KOPT-K1 (cell line): ENCODE results near the gene SEMA5A.

Experiments used
- H3K27ac ChIP-seq: fragments of 200-600 bp; sonication (generic); 2 replicates; pipeline ENCODE4 v1.5.1; 2016; ENCODE audit warnings: antibody characterized with exemption, mild to moderate bottlenecking, low read depth, low read length; ENCODE audit not compliant: poor library complexity, severe bottlenecking
- H3K36me3 ChIP-seq: fragments of 200-600 bp; sonication (generic); 2 replicates; pipeline ENCODE4 v1.5.1; 2017; ENCODE audit warnings: antibody characterized with exemption, mild to moderate bottlenecking, low read length, moderate library complexity; ENCODE audit not compliant: insufficient read depth
- H3K9me3 ChIP-seq: fragments of 200-600 bp; sonication (generic); 2 replicates; pipeline ENCODE4 v1.5.1; 2017; ENCODE audit warnings: antibody characterized with exemption, low read length, mild to moderate bottlenecking; ENCODE audit not compliant: insufficient read depth, poor library complexity, severe bottlenecking

Gene SEMA5A

DNA sequence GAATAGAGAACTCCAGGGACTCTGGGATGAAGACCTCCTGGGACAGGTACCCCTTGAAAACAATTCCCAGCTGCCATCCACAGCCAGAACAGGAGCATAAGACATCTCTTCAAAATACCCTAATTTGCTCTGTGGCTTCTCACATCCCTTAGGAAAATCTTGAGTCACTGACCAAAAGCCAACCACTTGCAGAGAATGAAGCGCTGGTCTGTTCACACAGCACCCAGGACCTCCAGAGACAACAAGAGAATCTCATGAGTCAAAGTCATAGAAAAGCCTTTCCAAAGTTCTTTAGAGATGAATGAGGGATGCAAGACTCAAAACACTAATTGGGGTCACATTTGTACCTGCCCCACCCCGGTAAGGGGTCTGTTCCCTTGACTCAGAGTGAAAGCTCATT lies 210.6 kb downstream of the SEMA5A start:
- Histone ChIP-seq H3K36me3 (no peaks in the 10 kb centered on the region), H3K27ac (no peak overlapping the region), H3K9me3 (no peaks in the 10 kb centered on the region)

DNA sequence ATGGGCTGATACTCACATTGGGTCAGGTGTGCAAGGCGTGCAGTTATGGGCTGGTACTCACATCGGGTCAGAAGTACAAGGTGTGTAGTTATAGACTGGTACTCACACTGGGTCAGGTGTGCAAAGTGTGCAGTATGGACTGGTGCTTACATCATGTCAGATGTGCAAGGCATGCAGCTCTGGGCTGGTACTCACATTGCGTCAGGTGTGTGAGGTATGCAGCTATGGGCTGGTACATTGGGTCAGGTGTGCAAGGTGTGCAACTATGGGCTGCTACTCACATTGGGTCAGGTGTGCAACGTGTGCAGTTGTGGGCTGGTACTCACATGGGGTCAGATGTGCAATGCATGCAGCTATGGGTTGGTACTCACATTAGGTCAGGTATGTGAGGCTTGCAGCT lies 213.8 kb downstream of the SEMA5A start:
- H3K36me3 ChIP-seq: no peaks in the 10 kb centered on the region
- H3K9me3 ChIP-seq: no peaks in the 10 kb centered on the region
- H3K27ac ChIP-seq: no peak overlapping the region

DNA sequence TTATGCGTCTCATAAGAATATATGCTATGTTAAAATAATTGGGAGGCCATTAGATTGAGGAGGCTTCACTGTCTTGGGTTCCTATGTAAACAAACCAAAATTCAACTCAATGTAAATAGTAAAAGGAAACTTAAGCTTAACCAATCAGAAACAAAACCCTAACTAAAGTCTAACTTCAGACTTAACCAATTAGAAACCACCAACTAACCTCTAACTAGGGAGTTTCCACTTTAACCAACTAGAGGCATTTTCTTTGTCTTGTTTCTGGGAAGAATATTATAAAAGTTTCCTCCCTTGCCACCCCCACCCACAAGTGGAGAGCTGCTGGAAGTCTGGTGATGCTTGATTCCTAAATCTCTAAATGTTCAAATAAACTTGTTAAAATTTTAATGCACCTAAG lies 214.5 kb downstream of the SEMA5A start:
- Histone ChIP-seq H3K9me3 (no peaks in the 10 kb centered on the region), H3K36me3 (no peaks in the 10 kb centered on the region), H3K27ac (no peak overlapping the region)

DNA sequence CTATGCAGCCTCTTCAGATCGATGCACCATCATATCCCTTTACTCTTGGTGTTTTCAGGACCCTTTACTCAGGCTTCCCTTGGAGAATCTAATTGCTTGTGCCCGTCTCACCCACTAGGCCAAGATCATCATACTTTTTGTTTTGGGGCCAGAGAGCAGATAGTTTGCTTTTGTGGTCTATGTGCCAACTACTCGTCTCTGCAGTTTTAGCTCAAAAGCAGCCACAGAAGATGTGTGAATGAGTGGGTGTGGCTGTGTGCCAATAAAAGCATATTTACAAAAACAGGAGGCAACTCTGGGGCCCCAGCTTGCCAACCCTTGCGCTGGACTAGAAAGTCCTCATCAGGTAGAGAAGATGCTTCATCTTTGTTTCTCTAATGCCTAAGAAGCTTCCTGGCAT lies 216.8 kb downstream of the SEMA5A start:
- Histone ChIP-seq H3K9me3 (no peaks in the 10 kb centered on the region), H3K27ac (no peak overlapping the region), H3K36me3 (no peaks in the 10 kb centered on the region)

DNA sequence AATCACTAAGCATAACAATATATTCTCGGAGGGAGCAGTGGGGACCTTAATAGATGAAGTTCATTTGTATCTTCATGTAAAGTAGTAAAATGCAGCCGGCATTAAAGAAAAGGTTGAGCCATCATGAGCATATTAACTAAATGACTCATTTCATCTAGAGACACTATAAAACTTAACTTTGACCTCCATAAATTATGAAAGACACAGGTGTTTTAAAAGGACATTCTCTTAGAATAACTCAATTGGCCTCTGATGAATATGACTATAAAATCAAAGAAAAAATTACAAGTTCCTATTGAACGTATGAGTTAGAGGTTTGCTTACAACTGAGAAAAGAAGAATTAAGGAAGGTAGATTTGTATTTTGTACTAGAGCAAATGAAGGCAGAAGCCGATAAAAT lies 220.3 kb downstream of the SEMA5A start:
- H3K36me3 ChIP-seq: no peaks in the 10 kb centered on the region
- no peak overlapping the region for H3K27ac ChIP-seq
- no peaks in the 10 kb centered on the region for H3K9me3 ChIP-seq

DNA sequence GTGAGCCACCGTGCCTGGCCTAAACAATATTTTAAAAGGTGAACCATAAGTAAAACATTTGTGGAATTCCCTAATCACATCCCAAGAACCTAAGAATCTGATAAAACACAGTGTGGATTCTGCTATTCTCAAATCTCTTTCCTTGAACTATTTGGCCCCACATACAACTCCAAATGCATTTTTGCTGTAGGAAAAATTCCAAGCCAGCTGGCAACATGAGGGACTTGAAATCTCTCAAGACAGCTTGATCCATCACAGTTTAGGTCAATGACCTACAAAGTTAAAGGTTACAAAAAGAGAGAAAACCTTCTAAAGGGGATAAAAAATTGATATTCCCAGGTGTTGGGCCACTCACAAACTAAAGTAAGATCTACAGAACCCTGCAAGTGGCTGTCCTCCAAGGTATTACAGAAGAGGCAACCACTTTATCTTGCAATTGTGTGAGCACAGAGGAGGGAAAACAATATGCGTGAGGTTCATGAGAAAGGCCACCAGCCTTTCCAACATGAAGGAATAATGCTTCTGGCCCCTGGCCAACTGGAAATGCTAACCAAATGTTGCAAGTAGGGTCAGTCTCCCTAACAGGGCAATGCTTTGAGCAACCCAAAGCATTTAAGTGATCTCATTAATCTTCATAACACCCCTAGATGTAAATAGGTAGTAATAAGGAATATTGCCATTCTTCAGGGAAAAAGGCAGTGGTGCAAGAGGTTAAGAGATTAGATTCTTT lies 221.4 kb downstream of the SEMA5A start:
- Histone ChIP-seq H3K36me3 (no peaks in the 10 kb centered on the region), H3K27ac (no peak overlapping the region), H3K9me3 (no peaks in the 10 kb centered on the region)

DNA sequence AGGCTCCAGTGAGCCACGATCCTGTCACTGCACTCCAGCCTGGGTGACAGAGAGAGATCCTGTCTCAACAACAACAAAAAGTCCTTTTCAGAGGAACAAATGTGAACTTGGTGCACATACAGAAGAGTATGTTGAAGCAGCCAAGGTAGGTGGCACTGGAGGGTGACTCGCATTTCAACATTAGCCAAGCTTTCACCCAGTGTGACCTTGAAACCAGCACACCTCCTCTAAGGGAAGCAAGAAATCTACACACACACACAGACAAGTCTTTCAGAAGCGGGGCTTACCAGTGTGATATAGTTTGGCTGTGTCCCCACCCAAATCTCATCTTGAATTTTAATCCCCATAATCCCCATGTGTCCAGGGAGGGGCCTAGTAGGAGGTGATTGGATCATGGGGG lies 225.2 kb downstream of the SEMA5A start:
- Histone ChIP-seq H3K9me3 (no peaks in the 10 kb centered on the region), H3K36me3 (no peaks in the 10 kb centered on the region), H3K27ac (no peak overlapping the region)

DNA sequence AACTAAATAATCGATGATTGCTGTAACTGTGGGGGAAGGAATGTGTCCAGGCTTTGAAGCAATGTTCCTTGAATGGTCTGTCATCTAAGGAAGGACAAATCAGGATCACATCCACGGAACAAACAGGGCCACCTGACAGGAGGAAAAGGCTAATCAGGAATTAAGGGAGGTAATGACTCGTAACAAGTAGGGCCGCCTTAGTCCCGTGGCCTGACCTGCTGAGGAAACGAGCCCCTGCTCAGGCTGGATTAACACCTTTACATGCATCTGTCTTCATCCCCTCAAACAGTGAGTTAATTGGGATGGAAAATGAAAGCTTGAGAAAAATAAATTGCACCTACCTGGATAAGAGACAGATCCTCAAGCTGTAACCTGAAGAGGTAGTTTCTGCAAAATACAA lies 227.8 kb downstream of the SEMA5A start:
- no peaks in the 10 kb centered on the region for H3K9me3 ChIP-seq
- no peak overlapping the region for H3K27ac ChIP-seq
- H3K36me3 ChIP-seq: no peaks in the 10 kb centered on the region

DNA sequence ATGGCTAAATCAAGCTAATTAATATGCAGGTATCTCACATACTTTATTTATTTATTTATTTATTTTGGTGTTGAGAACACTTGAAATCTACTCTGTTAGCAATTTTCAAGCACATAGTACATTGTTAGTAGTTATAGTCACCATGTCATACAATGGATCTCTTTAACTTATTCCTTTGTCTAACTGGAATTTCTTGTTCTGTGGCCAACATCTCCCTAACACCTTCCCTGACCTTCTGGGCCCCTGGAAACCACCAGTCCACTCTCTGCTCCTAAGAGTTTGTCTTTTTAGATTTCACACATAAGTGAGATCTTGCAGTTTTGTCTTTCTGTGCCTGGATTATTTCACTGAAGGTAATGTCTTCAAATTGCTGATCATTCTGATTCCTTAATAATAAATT lies 229.1 kb downstream of the SEMA5A start:
- Histone ChIP-seq H3K9me3 (no peaks in the 10 kb centered on the region), H3K27ac (no peak overlapping the region), H3K36me3 (no peaks in the 10 kb centered on the region)

DNA sequence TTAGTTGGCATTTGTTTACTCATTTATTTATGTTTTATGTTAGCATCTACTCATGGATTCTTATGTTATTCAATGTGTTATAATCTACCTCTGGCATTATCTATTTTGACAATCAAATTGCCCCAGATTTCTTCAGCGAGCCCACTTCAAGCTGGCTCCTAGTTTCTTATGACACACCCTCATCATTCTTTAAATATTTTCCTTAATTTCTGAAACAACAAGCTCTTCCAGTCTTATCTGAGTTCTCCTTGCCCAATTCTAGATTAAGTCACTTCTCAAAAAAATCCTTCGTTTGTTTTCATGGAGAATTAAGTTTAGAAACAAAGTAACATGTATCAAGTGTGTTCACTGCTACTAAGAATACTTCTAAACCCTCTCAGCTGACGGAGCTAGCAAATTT lies 229.8 kb downstream of the SEMA5A start:
- no peak overlapping the region for H3K27ac ChIP-seq
- no peaks in the 10 kb centered on the region for H3K36me3 ChIP-seq
- no peaks in the 10 kb centered on the region for H3K9me3 ChIP-seq

DNA sequence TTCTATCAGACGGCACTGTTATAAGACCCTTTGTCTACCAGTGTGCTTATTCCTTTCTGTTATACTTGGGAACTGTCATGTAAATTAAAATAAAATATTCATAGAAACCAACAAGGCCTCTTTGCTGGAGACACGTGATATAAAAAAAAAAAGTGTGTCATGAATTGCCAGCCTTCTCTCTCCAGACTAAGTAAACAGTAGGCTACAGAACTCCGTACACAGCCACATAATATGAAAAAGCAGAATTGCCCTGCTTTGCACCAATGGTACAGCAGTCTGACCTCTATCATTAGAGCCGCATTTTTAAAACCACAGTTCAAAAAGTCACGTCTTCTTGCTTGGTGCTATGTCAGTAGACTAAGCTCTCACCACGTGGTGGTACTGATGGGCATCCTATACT lies 231.3 kb downstream of the SEMA5A start:
- H3K27ac ChIP-seq: no peak overlapping the region
- H3K36me3 ChIP-seq: no peaks in the 10 kb centered on the region
- H3K9me3 ChIP-seq: no peaks in the 10 kb centered on the region

DNA sequence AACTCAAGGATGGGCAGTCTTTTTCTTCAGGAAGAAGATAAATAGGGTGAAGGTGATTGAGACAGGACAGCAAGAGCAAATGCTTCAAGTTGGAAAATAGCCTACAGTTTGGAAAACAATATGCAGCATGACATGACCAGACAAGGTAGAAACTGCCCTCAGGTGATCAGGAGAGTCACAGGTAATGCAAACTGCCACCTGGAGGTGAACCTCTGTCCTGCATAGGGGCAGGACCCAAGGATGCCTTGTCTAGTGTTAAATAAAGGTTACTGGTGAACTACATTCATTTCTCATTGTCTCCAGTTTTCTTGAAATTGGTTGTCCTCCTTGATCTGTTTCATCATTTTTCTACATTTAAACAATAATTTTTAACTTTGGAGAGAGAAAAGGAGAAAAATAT lies 232.1 kb downstream of the SEMA5A start:
- Histone ChIP-seq H3K36me3 (no peaks in the 10 kb centered on the region), H3K27ac (no peak overlapping the region), H3K9me3 (no peaks in the 10 kb centered on the region)

DNA sequence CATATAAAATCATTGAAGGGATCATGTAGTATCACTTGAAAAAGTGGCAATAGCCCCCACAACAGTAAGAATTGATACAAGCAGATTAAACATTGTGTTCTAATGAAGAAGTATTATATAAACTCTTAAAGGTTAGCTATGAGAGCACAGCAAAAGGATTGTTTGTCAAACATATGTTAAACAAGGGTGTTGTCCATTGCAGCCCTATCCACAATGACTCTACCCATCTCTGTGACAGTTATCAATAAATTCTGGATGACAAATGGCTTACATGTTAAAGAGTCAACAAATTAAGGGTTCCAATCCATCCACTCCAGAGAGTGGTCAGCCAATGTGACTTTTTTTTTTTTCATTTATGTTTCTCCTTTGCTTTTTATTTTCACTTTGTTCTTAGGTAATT lies 238.7 kb downstream of the SEMA5A start:
- Histone ChIP-seq H3K36me3 (no peaks in the 10 kb centered on the region), H3K9me3 (no peaks in the 10 kb centered on the region), H3K27ac (no peak overlapping the region)

DNA sequence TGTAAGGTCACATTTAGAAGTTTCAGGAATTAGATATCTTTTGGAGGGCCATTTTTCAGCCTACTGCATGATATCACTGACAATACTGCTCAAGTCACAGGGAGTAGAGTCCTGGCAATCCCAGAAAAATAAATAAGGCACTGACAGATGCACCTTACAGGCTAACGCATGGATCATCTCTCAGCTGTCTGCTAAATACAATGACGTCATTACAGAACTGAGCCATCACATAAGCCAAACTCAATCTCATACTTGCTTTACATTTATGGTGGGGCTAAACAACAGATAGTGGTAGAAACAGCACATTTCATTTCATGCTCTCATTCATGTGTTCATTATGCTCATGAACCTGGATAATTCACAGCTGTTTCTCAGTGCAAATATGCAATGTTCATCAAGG lies 243.7 kb downstream of the SEMA5A start:
- no peaks in the 10 kb centered on the region for H3K36me3 ChIP-seq
- no peak overlapping the region for H3K27ac ChIP-seq
- H3K9me3 ChIP-seq: no peaks in the 10 kb centered on the region

DNA sequence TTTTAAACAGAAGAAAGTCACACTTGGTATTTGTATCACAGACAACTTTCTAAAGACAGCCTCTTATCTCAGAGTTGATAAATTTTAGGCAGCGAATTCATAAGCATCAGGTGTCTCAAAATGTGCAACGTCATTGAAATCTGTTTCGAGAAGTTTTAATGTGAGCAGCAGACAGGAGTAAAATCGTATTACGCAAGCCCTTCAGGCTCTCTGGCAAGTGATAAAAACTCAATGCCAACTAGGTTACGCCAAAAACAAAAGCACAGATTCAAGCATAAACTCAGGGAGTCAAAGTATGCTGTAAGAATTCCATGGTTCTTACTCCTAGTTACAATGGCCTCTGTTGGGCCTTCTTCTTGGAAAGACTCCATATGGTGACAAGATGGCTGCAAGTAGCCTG lies 244.7 kb downstream of the SEMA5A start:
- H3K27ac ChIP-seq: no peak overlapping the region
- no peaks in the 10 kb centered on the region for H3K9me3 ChIP-seq

DNA sequence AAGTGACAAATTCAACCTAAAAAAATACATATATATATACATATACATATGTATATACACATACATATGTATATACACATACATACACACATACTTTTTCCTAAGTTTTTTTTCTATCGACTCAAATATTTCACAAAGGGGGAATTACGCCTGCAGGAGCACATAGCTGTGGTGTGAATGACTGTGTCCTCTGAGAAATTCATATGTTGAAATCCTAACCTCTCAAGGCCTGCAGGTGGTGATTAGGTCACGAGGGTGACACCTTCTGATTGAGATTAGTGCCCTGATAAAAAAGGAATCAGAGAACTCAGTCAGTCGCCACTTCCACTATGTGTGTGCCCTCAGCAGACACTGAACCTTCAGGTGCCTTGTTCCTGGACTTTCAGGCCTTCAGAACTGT lies 248.7 kb downstream of the SEMA5A start:
- Histone ChIP-seq H3K9me3 (no peaks in the 10 kb centered on the region), H3K27ac (no peak overlapping the region), H3K36me3 (no peaks in the 10 kb centered on the region)

More for the DNA sequence above, 244.7 kb downstream of the SEMA5A start:
- no peaks in the 10 kb centered on the region for H3K36me3 ChIP-seq
